Astrocyte of the spinal cord (primary cell): Measurements from ENCODE around the gene MAGI2.

Source experiments
- DNase-seq: peaks from one replicate; pipeline ENCODE4 v3.0.0; 2011; ENCODE audit warnings: low read depth, low spot score
- H3K4me3 ChIP-seq: 2 replicates; pipeline ENCODE4 v1.5.1; 2011; ENCODE audit warnings: low read depth, mild to moderate bottlenecking, low read length, moderate library complexity
- in situ Hi-C: cut with HindIII; loops from 2 replicates; pipeline ENCODE4 v1.10.0; 2017; ENCODE audit warnings: low sequenced_read_pairs
- TF ChIP-seq, protein P1 (sequence below): IDR thresholded peaks from 2 replicates; pipeline ENCODE4 v1.5.1; 2012; ENCODE audit warnings: low read depth, mild to moderate bottlenecking, low read length, inconsistent platforms

MAGI2 gene

DNA sequence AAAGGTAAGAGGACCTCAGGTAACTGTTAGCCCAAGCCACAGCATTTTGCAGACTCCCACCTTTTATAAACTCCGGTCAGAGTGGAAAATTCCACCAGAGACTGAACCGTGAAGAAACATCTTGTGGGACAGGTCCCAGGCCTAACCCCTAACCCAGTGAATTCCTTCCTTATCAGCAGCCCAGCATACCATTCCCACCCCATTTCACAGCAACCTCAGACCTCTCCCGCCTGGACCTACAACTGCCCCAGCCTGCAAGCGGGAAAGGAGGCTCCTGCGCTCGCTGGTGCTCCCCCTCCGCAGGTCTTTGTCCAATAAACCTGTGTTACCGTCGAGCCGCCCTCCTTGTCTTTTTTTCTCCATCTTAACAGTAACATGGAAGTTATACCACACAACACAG is 736.6 kb downstream of the MAGI2 start:
- TF ChIP-seq, protein P1, sequence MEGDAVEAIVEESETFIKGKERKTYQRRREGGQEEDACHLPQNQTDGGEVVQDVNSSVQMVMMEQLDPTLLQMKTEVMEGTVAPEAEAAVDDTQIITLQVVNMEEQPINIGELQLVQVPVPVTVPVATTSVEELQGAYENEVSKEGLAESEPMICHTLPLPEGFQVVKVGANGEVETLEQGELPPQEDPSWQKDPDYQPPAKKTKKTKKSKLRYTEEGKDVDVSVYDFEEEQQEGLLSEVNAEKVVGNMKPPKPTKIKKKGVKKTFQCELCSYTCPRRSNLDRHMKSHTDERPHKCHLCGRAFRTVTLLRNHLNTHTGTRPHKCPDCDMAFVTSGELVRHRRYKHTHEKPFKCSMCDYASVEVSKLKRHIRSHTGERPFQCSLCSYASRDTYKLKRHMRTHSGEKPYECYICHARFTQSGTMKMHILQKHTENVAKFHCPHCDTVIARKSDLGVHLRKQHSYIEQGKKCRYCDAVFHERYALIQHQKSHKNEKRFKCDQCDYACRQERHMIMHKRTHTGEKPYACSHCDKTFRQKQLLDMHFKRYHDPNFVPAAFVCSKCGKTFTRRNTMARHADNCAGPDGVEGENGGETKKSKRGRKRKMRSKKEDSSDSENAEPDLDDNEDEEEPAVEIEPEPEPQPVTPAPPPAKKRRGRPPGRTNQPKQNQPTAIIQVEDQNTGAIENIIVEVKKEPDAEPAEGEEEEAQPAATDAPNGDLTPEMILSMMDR, result no peak
- in situ Hi-C loops, result no loop called here
- no peak overlapping the region for H3K4me3 ChIP-seq
- no peak for DNase-seq

DNA sequence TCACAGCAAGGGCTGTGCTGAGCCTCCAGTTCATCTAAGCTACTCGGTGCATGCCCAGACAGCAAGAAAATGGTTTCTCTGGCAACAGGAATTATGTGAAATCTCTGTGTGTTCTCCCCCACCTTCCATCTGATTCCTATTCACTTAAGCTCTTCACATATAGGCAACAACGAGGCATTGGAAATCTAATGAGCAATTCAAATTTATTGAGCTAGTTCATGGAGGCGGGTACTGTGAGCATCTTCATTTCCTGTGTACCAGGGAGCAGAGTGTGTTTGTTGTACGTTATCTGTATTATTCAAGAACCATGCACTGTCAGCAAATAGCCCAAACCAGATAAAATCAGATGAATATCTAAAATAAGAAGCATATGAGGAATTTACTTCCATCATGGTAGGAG is 739.1 kb downstream of the MAGI2 start:
- in situ Hi-C loops, result no loop called here
- no peak for DNase-seq
- TF ChIP-seq, protein P1, result no peak
- H3K4me3 ChIP-seq, result no peak overlapping the region

DNA sequence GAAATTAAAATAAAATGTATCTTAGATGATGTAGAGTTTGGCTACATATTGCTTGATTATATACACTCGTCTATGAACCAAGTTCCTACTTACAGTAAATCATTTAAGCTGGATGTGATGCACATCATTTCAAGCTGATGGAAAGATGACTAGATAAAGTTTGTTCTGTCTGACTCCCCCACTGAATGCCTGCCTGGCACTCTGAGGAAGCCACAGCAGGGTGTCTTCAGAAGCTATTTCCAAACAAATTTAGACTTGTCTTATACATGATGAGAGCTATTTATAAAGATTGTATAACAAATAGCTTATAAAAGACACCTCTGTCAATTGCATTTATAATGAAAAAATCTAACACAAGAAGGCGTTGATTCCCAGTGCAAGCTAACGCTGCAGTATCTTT is 741.4 kb downstream of the MAGI2 start:
- no peak overlapping the region for H3K4me3 ChIP-seq
- TF ChIP-seq, protein P1, result no peak
- no peak for DNase-seq
- in situ Hi-C loops, result no loop called here

DNA sequence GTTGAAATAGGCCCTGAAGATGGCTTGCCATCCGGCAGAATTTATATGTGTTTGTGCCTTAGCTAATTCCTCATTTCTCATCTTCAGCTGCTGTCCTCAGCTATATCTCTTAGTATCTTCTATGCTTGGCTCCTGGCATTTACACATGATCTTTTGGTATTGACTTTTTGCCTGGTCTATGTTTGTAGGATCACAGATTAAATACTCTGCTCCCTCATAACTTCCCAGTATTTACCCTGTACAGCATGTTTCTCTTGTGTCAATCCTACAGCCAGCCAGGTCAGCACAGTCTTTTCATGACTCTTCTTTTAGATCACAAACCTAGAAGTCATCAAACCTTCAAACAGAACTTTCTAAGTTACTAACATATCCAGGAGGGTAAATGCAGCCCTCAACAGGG is 743.8 kb downstream of the MAGI2 start:
- no peak for DNase-seq
- TF ChIP-seq, protein P1, result no peak
- in situ Hi-C loops, result no loop called here
- no peak overlapping the region for H3K4me3 ChIP-seq

DNA sequence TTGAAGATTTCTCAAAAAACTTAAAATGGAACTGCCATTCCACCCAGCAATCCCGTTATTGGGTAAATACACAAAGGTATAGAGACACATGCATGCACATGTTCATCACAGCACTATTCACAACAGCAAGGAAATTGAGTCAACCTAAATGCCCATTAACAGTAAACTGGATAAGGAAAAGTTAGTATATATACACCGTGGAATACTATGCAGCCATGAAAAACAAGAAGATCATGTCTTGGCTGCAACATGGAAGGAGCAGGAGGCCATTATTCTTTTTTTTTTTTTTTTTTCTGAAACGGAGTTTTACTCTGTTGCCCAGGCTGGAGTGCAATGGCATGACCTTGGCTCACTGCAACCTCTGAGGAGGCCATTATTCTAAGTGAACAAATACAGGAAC is 749.0 kb downstream of the MAGI2 start:
- TF ChIP-seq, protein P1, result no peak
- no peak overlapping the region for H3K4me3 ChIP-seq
- in situ Hi-C loops, result no loop called here
- DNase-seq, result no peak

DNA sequence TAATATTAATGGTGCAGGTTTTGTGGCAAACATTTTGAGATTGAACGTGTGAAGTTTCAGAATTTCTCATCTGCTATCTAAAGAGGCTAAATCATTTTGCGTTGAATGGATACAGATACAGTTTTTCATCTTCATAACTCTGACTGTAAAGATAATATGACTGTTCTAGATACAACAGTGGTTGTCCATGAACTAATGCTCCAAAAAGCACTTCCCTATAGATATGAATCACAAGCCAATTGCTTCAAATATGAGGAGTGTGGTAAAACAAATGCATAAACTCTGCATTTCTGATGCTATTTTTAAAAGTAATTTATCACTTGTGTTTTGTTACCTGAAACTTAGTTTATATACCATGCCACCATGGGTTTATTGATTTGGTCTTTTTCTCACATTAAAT is 750.1 kb downstream of the MAGI2 start:
- no peak for DNase-seq
- TF ChIP-seq, protein P1, result no peak
- H3K4me3 ChIP-seq, result no peak overlapping the region
- in situ Hi-C loops, result no loop called here

DNA sequence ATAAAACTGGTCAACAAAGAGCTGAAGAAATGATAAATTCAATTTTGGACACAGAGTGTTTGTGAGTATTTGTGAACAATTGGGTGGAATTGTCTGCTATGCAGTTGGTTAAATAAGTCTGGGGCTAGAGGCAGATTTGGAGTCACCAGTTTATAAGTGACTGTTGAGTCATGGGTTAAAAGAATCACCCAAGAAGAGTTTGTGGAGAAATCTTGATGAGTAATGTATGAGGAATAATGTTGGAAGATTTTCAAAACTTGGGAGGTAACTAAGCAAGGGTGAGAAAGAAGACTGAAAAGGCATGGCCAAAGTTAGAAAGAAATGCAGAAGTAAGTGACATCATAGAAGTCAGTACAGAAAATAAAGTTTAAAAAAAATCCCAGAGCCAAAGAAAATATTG is 750.7 kb downstream of the MAGI2 start:
- peak; percentile 95 for DNase-seq
- H3K4me3 ChIP-seq, result no peak overlapping the region
- in situ Hi-C loops, result no loop called here
- TF ChIP-seq, protein P1, result no peak
